HG02870 (cell line): ENCODE data around the gene SOX5.
"Not testable (repeated sequence)": the region's sequence is repeated elsewhere in the genome, so short reads cannot be mapped to it uniquely, and the experiment has no call there.

Experiments
- ATAC-seq: cut with Tn5 transposase; IDR thresholded peaks from one replicate; pipeline ENCODE4 v1.9.1; 2021; ENCODE audit warnings: mild to moderate bottlenecking, moderate library complexity; ENCODE audit not compliant: unreplicated experiment

Gene SOX5

DNA sequence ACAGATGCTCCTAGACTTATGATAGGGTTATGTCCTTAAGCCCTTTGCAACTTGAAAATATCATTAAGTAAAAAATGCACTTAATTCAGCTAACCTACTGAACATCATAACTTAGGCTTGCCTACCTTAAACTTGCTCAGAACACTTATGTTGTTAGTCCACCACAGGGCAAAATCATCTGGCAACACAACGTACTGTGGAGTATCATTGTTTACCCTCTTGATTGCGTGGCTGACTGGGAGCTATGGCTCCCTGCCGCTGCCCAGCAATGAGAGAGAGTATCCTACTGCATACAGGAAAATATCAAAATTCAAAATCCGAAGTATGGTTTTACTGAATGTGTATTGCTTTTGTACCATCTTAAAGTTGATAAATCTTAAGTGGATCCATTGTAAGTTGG lies 105.5 kb downstream of the SOX5 start:
- no peak for ATAC-seq

DNA sequence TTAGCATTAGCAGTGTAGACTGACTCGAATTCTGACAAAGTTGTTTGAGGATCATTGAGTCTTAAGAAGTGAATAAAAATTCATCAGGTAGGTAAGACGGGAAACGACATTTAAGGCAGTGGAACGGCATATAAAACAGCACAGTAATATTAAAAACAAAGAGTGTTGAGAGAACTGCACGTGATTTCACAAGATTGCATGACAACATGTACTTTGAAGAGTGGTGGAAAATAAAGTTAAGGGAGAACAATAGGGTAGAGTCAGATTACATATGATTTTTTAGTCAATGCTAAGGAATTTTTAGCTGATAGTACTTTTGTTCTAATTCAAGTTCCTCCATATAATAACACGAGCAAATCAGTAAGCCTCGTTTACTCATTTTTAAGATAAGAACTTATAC lies 115.4 kb downstream of the SOX5 start:
- no peak for ATAC-seq

GRCh38 chr12:23831739-23832138 lies 117.7 kb downstream of the SOX5 start:
- ATAC-seq = no peak

DNA sequence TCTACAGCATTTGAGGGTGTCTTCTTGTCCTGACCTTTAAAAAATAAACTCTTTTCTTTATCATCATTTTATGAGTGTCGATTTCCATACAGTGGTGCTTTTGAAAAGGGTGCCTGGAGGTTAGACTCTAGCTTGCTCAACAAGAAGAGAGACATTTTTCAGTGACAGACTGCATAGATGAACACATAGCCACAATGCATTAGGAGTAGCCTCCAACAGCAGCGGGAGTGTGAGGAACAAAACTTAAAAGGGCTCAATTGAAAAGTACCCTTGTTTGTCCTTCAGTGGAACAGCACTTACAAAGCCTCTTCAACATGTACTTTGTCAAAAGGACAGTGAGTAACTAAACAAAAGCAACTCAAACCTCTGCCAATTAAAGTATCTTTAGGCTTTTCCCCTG lies 119.3 kb downstream of the SOX5 start:
- no peak for ATAC-seq

- no peak for ATAC-seq
Measured at GRCh38 chr12:23827353-23827752, 122.1 kb downstream of the SOX5 start.

DNA sequence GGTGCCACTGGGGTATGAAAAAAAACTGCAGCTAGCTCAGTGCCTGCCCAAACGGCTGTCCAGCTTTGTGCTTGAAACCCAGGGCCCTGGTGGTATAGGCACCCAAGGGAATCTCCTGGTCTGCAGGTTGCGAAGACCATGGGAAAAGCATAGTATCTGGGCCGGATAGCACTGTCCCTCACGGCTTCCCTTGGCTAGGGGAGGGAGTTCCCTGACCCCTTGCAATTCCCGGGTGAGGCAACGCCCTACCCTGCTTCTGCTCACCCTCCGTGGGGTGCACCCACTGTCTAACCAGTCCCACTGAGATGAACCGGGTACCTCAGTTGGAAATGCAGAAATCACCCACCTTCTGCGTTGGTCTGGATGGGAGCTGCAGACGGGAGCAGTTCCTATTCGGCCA lies 124.3 kb downstream of the SOX5 start:
- not testable (repeated sequence) for ATAC-seq

- no peak for ATAC-seq
Measured at GRCh38 chr12:23824358-23824757, 125.1 kb downstream of the SOX5 start.

DNA sequence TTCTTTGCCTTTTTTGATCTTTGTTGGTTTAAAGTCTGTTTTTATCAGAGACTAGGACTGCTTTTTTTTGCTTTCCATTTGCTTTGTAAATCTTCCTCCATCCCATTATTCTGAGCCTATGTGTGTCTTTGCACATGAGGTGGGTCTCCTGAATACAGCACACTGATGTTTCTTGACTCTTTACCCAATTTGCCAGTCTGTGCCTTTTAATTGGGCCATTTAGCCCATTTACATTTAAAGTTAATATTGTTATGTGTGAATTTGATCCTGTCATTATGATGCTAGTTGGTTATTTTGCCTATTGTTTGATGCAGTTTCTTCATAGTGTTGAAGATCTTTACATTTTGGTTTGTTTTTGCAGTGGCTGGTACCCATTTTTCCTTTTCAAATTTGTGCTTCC lies 126.6 kb downstream of the SOX5 start:
- not testable (repeated sequence) for ATAC-seq

DNA sequence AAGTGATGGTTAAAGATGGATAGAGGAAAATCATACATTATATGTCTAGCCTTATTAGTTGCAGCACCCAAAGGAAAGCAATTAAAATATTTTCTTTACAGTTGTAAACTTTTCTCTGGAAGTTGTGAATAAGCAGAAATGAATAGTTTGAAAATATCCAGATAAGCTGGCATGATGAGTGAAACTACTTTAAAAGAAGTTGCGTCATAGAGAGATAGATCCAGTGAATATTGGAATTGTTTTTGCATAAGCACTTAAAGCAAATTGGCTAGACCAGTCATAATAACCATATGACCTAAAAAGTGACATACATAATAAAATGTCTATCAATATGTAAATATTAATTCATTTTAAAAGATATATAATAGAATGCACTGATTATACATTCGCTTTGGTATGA lies 132.1 kb downstream of the SOX5 start:
- no peak for ATAC-seq

- no peak for ATAC-seq
Measured at GRCh38 chr12:23816394-23816851, 133.0 kb downstream of the SOX5 start.

GRCh38 chr12:23815810-23816209 lies 133.7 kb downstream of the SOX5 start:
- no peak for ATAC-seq

- ATAC-seq = no peak
Measured at GRCh38 chr12:23813206-23813605, 136.3 kb downstream of the SOX5 start.

DNA sequence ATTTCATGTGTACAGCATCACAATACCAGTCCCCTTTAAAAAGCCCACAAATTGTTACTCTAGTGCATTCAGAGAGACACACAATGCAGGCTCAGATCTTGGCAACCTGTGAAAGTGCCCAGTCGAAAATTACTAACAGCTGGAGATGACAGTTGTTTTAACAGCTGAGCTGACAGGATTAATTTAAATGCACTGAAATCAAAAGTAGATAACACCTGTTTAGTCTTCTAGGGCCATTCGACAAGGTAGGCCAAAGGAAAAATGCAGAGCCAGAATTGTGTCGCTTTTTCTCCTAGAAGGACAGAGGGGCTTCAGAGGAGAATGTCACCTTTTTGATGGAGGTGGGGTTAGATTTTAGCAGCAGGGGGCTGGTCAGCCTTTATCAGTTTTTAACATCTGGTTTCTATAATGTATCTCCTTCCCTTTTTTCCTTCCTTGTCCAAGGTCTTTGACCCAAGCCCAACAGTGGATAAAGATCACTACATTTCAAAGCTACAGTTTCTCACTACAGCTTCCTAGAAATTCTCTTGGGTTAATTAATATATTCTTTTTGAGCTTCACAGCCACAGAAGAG lies 139.1 kb downstream of the SOX5 start:
- ATAC-seq = no peak

GRCh38 chr12:23803540-23803939 lies 145.9 kb downstream of the SOX5 start:
- ATAC-seq = no peak

- ATAC-seq = no peak
Measured at GRCh38 chr12:23795494-23795893, 154.0 kb downstream of the SOX5 start.

- no peak for ATAC-seq
Measured at GRCh38 chr12:23781118-23781517, 168.4 kb downstream of the SOX5 start.

- no peak for ATAC-seq
Measured at GRCh38 chr12:23775208-23775607, 174.3 kb downstream of the SOX5 start.

GRCh38 chr12:23771240-23771949 lies 178.1 kb downstream of the SOX5 start:
- ATAC-seq = no peak

GRCh38 chr12:23770202-23770938 lies 179.1 kb downstream of the SOX5 start:
- ATAC-seq = no peak

DNA sequence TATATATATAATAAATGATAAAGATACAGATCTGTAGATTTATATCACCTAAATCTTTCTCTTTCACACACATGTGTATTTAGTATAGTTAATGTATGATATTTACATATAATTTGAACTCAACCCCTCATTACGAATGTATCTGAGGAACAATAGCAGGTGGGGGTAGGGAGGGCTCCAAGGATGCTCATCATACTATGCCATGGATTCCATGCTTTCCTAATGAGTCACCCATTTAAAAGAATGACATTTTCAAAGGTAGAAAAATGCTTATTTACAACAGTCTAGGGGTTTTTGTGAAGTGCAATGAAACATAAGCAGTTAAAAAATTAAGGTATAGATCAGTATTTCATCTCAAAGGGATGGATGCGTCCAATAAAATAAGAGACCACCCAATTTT lies 181.6 kb downstream of the SOX5 start:
- no peak for ATAC-seq

GRCh38 chr12:23763724-23764123 lies 185.7 kb downstream of the SOX5 start:
- no peak for ATAC-seq

GRCh38 chr12:23760495-23760894 lies 189.0 kb downstream of the SOX5 start:
- no peak for ATAC-seq
